Measurements from ENCODE around the gene VWA1.
A peak's percentile ranks its signal among the peaks of the same experiment; 100 is the strongest.
"Not testable (repeated sequence)": the region's sequence is repeated elsewhere in the genome, so short reads cannot be mapped to it uniquely, and the experiment has no call there.

VWA1 gene

GRCh38 chr1:1459711-1460110 lies 24.2 kb downstream of the VWA1 start:
- not testable (repeated sequence) for DNase-seq

DNA sequence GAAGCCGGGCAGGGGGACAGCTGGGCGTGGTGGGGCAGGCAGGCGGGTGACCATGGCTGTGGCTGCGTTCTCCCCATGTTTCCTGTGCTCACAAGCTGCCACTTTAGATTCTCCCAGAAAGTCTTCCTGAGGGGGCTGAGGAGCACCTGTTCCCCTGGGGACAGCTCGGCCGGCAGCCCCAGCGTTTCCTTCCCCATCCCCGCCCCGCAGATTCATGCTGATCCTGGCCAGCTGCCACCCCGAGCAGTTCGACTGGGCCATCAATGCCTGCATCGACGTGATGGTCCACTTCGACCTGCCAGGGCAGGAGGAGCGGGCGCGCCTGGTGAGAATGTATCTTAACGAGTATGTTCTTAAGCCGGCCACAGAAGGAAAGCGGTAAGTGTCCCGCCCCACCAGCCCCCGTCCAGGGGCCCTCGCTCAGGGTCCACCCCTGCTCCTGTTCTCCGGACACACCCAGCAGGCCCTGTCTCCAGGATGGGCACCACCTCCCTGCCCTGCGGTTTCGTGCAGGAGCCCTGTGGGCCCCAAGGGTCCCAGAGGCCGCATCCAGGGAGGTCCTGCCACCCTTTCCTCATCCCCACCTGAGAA lies 25.1 kb downstream of the VWA1 start:
- no peak for DNase-seq

GRCh38 chr1:1461721-1462317 lies 26.3 kb downstream of the VWA1 start:
- DNase-seq: no peak

DNA sequence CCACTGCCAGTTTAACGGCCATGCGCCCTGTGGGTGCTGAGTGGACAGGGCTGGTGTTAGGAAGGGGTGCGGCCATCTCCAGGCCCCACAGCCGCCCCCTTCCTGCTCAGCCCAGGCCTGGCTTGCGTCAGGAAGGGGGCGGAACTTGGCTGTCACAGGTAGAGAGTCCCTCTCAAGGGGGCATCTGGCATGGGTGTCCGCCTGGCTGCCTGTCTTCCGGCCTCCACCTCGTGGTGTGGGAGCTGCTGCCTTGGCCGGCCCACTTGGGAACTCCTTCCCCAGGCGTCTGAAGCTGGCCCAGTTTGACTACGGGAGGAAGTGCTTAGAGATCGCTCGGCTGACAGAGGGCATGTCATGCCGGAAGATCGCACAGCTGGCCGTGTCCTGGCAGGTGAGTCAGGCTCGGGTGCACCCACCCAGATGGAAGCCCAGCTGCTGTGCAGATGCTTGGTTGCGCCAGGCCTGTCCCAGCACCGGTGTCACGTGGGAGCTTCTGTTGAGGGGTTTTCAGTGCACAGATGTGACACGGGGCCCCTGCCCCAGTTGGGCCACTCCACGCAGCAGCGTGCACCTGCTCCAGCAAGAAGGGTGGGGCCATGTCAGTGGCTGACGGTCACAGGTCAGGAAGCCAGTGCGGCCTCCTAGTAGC lies 27.0 kb downstream of the VWA1 start:
- no peak for DNase-seq

- no peak for DNase-seq
Observed at GRCh38 chr1:1463312-1463711, 27.8 kb downstream of the VWA1 start.

GRCh38 chr1:1468196-1468985 lies 32.9 kb downstream of the VWA1 start:
- DNase-seq: not testable (repeated sequence)

- DNase-seq: peak; percentile 10
Observed at GRCh38 chr1:1470626-1471388, 35.3 kb downstream of the VWA1 start.

- peak; percentile 96 for DNase-seq
Observed at GRCh38 chr1:1471389-1472052, 36.0 kb downstream of the VWA1 start, which contains the start of gene ATAD3B. Gene ATAD3B, plus strand, starts transcription at chr1:1471765. Its CDS starts 120 bp downstream, at chr1:1471885.

- not testable (repeated sequence) for DNase-seq
Observed at GRCh38 chr1:1472053-1472876, 36.8 kb downstream of the VWA1 start.

DNA sequence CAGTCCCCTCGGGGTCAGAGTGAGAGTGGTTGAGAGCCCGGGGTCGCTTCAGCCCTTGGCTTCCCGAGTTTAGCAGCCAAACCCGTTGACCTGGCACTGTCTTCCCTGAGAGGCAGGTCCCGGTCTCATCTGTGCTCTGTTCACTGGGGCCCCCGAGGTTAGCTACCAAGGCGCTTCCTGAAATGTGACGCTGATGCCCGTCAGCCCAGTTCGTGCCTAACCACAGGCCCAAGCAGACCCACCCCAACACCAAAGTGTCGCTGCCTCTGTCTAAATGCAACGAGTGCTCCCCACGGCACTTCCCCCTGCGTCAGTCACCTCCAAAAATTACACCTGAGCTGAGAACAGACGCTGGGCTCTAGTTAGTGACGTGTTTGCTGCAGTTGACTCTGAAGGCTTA lies 40.5 kb downstream of the VWA1 start:
- not testable (repeated sequence) for DNase-seq

- no peak for DNase-seq
Observed at GRCh38 chr1:1477206-1477605, 41.7 kb downstream of the VWA1 start.

DNA sequence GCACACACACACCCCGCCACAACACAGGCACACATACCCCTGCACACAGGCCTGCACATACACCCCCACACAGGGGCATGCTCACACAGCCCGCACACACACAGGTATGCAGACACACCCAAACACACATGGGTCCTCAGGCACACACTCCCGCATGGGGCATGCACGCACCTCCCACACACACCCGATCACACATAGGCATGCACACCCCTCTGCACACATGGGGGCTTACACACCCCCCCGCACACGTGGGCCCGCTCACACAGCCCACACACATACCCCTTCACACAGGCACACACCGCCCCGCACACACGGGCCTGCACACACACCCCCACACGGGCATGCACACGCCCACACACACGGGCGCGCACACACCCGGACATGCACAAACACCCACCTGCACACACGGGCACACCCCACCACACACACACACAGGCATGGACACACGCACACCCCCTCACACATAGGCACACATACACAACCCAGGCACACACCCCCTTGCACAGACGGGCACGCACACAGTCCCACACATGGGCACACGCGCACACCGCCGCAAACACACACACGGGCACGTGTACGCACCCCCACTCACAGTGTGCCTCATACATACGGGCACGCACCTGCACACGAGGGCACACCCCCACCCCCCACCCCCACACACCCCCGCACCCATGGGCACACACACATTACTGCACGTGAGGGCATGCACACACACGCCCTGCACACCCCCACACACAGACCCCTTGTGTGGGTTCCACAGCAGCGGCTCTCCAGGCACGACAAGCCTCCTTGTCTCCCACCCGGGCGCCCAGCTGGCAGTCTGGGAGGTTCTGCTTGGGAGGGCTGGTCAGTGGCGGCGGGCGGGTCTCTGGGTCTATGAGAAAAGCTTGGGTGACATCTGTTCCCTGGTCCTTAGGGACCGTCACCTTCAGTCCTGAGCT lies 44.3 kb downstream of the VWA1 start:
- no peak for DNase-seq

DNA sequence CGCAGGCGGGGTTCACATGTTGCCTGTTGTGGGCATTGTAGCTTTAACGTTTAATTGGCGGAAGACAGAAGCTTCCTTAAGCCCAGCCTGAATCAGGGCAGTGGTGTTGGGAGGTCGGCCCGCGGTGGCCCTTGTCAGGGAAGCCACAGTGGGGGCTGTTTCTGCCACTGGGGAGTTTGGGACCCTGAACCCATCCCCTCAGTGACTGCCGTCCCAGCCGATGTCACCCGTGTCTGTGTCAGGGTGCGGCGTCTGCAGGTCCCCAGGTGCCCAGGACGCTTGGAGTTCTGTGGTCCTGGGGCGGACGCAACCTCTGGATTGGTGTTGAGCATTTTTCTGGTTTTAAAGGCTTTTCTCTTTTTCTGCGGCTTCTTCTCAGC lies 45.0 kb downstream of the VWA1 start:
- not testable (repeated sequence) for DNase-seq

DNA sequence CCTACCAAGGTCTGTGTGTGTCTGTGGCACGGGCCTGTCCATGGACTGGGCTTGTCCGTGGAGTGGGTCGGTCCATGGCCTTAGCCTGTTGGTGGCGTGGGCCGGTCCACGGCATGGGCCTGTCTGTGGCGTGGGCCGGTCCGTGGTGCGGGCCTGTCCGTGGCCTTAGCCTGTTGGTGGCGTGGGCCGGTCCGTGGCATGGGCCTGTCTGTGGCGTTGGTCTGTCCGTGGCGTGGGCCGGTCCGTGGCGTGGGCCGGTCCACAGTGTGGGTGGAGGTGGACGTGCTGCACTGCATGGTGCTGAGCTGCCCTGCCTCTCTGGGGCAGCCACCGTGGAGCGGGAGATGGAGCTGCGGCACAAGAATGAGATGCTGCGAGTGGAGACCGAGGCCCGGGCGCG lies 46.3 kb downstream of the VWA1 start:
- DNase-seq: not testable (repeated sequence)

DNA sequence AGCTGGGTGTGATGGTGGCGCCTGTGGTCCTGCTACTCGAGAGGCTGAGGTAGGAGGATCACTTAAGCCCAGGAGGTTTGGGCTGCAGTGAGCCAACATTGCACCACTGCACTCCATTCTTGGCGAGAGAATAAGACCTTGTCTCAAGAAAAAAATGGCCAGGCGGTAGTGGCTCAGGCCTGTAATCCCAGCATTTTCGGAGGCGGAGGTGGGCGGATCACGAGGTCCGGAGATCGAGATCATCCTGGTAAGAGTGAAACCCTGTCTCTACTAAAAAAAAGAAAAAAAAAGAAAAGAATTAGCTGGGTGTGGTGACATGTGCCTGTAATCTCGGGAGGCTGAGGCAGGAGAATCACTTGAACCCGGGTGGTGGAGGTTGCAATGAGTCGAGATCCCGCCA lies 47.4 kb downstream of the VWA1 start:
- DNase-seq: no peak

DNA sequence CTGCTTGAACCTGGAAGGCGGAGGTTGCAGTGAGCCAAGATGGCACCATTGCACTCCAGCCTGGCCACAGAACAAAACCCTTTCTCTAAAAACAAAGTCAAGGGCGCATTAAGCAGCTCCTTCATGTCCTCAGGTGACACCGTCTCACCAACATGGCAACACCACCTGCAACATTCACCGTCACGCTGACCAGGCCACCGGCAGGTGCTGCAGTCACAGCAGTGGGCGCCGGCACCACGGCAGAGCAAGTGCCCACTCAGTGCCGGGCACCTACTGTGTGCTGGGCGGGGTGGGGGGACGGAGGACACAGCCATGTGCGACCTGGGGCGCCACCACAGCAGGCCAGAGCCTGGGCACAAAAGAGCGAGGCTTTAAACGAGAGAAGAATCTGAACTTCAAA lies 48.2 kb downstream of the VWA1 start:
- DNase-seq: no peak

GRCh38 chr1:1484976-1485750 lies 49.7 kb downstream of the VWA1 start:
- not testable (repeated sequence) for DNase-seq

DNA sequence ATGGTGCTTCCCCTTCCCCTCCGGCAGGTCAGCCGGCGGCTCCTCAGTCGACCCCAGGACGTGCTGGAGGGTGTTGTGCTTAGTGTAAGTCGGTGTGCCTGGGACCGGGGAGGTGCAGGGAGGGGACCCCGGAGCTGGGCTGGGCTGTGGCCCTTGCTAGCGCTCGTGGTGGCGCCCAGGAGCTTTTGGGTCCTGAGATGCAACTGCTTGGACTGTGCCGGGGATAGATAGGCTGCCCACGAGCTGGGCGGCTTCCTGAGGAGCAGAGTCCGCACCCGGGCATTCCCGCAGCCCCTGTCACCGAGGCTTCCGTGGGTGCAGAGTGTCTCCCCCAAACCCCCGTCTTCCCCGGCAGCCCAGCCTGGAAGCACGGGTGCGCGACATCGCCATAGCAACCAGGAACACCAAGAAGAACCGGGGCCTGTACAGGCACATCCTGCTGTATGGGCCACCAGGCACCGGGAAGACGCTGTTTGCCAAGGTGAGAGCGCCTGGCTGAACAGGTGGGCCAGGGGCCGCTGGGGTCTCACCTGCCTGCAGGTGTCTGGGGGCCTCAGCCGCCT lies 50.3 kb downstream of the VWA1 start:
- DNase-seq: not testable (repeated sequence)

DNA sequence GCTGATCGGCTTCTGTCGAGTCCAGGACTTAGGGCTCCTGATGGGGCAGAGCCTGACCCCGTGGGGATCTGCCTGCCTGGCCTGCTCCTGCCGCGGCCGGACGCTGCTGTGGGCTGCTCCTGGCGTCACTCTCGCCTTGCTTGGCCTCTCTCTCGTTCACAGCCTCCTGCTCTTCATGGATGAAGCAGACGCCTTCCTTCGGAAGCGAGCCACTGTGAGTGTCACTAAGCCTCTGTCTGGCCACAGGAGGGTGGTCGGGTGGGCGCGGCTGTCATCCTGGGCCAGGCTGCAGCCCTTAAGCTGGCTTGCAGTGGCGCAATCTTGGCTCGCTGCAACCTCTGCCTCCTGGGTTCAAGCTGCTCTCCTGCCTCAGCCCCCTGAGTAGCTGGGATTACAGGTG lies 52.2 kb downstream of the VWA1 start:
- DNase-seq: no peak

All from activated CD4-positive, alpha-beta T cell treated with anti-CD3 and anti-CD28 coated beads, Interleukin-2, amount 50 U/mL, for 16 hours (primary cell).